KBM-7 (cell line): Measurements from ENCODE around the gene CDRT4.

Experiments used
- DNase-seq: peaks from one replicate; pipeline ENCODE4 v3.0.0-alpha.2; 2015
- in situ Hi-C: fragments of 300-500 bp; cut with MboI; formaldehyde crosslinking; loops from 2 replicates; pipeline ENCODE4 v1.14.3; 2020; ENCODE audit warnings: low sequenced_read_pairs, low pct_unique_long_range_greater_than_20kb, mixed read lengths

CDRT4 gene

DNA sequence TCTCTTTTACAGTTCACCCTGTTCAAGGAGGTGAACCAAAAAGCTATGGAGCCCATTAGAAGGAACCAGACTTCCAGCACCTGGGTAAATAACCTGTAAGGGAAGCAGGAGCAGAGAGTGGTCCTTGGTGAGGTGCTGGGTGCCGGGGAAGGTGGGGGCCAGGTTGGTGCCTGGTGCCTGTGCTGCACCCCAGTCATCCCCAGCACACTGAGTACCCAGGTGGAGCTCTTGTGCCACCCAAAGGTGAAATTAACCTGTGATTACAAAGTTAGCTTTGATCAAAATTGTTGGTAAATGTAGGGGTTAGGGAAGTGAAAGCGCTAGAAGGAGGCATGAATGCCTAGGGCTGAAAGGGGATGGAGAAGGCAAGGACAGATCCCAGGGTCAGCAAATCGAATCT lies 58.6 kb downstream of the CDRT4 start:
- in situ Hi-C loops: no loop called here
- DNase-seq: no peak

DNA sequence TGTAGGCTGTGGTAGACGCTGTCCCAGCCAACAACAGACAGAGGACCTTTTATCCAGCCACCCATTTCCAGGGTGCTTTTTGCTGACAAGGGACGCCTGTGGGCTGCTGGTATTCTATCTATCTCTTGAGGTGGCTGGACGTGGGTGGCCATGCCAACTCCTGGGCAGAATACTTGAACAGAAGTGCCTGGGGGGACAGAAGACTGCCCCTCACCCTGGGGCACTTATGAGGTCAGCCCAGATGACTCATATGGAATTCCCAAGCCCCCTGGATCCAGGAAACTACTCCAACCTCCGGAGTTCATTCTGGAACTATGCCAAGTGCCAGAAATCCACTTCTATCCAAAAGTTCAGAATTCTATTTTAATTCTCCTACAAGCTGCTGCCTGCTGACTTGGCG lies 61.3 kb downstream of the CDRT4 start:
- DNase-seq: no peak
- in situ Hi-C loops: no loop called here

DNA sequence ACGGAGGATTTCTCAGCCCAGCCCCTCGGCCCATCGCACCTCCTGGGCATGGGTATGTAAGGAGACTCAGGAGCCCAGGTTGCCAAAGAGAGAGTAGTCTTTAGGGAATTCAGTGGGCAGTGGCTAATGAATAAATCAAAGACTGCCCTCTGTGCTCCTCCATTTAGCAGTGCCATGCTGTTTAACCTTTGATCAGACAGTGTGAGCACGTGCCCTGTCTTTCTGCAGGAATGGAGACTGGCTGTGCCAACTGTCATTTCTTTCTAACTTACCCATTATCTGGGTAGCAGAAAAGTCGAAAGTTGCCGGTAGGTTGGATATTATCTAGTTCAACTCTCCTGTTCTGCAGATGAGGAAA lies 62.4 kb downstream of the CDRT4 start:
- in situ Hi-C loops: no loop called here

DNA sequence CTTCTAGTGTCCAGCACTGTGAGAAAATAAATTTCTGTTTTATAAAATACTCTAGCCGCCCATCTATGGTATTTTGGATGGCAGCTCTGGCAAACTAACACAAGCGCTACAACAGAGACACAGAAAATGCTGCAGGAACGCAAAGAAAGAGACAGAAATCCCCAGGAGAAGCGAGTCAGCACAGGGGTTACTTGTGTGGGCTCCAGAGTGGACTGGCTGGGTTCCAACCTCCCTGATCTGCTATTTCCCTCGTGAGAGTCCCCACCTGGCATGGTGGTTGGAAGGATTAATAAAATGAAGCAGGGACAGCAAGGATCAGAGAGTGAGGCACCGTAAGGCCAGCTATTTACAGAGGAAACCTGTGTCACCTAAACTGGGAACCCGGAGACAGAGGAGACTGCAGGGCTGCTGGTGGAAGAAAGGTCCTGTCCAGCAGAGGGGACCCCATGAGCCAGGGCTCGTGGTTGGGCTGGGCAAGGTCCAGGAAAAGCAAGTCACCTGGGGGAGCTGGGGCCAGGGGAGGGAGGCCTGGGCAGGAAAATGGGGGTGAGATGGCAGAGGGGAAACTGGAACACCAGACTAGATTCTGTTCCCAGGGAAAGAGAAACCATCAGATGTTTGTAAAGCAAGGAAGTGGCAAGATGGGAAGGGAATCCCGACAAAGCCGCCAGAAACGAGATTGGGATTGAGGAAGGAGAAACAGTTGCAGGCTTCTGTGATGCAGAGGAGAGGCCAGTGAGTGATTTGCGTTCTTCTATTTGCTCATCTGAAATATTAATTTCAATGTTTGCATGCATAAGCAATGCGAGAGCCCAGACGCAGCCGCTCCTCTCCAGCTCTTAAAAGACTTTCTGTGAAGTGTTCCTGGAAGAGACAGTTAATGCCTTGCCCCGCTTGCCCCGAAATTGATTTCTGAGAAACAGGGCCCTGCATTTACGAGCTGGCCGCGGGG lies 63.0 kb downstream of the CDRT4 start:
- in situ Hi-C loops: no loop called here

More for the DNA sequence above, 62.4 kb downstream of the CDRT4 start:
- DNase-seq: no peak

DNA sequence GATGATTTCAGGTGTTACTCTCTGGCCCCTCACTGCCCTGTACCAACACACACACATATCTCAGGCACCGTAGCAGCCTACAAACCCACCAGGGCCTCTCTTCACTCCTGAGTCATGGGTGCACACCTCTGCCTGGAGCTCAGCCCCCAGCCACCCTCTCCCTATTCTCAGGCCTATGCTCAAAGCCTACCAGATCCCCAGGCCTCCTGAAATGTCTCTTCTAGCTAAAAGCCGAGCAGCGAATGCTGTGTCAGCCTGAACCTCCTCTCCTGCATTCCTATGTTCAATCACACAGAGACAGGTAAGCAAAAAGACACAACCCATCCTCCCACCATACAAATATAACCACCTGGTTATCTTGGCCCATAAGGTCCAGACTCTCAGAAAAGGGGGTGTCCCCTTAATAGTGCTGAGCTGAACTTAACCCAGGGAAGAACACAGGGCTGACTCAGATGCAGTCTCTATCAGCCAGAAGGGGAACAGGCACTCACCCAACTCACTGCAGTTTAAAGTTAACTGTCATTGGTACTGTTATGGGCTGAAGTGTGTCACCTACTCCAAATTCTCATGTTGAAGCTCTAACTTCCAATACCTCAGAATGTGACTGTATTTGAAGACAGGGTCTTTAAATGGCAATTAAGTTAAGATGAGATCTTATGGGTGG lies 64.0 kb downstream of the CDRT4 start:
- in situ Hi-C loops: no loop called here

More for the DNA sequence above, 63.0 kb downstream of the CDRT4 start:
- no peak for DNase-seq

DNA sequence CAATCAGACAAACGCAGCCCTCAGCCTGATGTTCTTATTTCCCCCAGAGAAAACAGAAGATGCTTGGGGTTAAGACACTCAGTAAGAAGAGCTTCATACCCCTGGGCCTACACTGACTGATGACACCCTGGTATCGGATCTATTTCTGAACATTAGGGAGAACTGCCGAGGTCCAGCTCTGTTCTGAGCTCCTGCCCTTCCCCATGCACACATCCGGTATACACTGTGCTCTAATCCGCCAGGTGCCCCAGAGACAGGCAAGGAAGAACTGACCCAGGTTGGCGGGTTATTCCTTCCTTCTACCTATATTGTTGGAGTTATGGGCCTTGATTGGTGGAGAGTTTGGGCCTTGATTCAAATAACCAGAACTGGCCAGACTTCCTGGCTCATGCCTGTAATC lies 68.0 kb downstream of the CDRT4 start:
- in situ Hi-C loops: no loop called here
- no peak for DNase-seq

More for the DNA sequence above, 64.0 kb downstream of the CDRT4 start:
- no peak for DNase-seq

DNA sequence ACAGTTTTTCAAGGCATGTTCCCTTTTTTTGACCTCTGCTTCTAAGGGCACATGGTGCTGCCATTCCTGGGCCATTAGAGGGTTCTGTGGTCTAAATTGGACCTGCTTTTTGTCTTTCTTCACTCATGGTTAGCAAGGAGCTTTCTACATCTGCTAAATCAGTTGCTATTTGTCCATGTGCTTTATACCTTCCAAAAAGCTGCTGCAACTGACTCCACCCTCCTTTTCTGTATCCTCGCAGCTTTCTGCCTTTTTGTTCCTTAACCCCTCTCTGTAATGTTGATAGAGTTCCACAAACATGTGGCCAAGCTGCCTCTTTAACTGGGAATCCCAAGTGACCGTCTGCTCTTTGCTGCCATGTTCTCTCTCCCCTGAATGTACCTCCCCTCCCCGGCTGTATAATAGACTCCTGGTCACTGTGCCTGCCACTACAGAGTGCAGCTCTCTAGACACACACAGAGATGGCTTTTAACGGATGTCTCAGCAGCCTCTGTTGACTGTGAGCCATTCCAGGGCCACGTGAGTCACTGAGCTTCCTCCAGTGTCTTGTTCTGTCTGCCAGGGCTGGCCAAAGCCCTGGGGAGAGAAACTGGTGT lies 68.6 kb downstream of the CDRT4 start:
- DNase-seq: peak; percentile 29
- in situ Hi-C loops: no loop called here

DNA sequence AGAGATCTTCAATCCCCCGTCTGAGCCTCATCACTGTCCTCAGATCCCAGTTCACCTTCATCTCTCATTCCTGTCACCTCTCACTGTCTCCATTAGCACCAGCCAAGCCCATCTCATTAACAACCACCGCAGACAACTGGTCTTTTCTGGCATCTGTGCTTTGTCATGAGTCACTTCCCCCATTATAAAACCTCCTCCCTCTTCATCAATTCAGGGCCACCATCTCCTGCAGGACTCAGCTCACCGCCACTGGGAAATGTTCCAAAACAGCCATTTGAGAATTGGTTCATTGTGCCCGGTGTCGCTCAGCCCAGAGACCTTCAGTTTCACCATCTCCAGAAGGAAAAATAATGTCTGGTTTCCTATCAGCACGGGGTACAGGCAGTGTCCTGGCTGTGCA lies 69.1 kb downstream of the CDRT4 start:
- in situ Hi-C loops: no loop called here
- peak; percentile 91 for DNase-seq

DNA sequence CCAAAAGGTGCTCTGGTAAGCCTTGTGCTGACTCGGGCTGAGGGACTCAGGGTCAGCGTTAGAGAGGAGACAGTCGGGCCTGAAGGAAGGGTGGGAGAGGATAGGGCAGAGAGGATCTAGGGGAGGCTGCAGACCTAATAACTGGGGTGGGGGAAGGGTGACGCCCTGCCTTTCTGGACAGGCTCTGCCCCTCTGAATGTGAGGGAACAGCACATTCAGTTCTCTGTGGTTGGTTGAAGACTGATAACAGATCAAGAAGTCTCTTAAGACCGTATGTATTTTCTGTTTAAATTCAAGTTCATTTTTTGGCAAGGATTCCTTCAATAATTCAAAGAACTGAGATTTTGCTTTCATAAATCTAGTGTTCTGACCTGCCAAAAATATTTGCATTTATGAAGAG lies 69.8 kb downstream of the CDRT4 start:
- DNase-seq: no peak
- in situ Hi-C loops: no loop called here

DNA sequence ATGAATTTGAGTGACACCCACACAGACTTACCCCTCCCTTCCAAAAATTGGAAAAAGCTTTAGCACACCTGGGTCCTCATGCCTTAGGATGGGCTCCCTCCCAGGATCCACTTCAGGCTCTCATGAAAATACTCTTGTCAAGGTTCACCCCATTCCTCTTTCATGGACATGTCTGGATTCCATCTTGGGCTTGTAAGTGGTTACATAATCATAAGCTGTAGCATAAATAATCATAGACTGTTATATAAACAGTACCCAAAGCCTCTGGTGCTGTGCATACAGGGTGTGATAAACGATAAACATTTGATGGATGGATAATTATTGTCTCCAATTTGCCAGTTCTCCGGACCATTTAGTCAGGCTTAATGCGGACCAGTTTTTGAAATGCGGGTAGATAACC lies 72.3 kb downstream of the CDRT4 start:
- no peak for DNase-seq
- in situ Hi-C loops: no loop called here

DNA sequence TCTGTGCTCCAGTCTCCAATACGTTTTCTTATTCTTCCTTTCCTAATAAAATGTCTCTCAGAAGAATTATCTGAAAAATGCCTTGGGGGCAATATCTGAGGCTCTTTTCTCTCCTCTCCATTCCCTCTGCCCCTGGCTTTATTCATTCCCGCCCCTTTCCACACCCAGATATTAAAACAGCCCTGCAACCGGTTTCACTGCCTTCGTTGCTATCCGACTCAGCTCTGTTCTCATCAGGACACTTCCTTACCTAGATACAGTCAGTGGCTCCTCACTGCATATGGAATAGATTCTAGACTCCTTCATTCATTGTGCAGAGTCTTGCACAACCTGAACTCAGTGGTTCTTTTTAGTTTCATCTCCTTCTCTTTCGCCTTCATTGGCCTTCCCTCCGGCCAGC lies 74.0 kb downstream of the CDRT4 start:
- no peak for DNase-seq
- in situ Hi-C loops: no loop called here

DNA sequence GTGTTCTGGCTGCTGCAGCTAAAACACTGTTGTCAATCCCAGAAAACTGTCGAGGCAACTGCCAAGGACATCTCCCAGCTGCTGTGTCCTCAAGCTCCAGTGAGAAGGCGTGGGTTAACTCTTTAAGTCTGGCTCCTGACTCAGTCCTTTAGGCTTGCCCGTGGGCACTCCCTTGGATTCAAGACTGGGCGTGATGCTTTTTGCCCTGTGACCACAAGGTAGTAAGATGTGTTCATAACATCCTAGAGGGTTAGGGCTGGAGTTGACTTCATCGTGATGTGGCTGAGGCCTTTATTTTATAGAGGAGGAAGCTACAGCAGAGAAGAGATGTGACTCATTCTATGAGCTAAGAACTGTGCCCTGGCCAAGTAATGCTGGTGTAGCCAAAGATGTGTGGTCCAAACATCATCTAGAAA lies 75.1 kb downstream of the CDRT4 start:
- in situ Hi-C loops: no loop called here
- DNase-seq: no peak

DNA sequence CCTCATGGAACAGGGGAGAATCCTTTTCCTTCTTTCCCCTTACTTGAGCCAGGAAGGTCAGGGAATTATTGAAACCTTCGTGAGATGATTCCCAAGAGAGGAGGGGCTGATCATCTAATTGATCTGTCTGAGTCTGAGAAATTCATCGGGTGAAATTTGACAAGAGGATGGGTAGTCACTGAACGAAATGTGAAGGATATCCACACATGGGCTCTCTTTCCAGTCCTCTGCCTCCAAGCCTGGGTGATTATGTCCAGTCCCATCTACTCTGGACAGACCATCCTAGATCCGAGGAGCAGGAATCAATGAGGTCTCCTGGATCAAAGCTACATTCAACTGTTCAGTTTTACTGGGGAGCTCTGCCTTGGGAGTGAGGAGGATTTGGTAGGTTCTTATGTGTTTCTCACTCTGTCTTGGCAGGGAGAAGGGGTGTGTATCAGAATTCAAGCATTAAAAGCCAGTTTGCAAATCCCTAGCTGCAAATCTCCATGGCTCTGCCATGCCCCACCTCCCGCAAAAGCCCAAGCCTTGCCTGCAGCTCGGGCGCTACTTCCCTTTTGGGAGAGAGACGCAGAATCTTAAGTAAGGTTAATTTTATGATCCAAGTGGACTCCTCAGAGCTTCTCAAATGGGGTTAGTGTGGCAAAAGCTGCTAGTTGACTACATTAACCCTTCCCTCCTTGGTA lies 78.9 kb downstream of the CDRT4 start:
- peak; percentile 30 for DNase-seq
- in situ Hi-C loops: no loop called here

DNA sequence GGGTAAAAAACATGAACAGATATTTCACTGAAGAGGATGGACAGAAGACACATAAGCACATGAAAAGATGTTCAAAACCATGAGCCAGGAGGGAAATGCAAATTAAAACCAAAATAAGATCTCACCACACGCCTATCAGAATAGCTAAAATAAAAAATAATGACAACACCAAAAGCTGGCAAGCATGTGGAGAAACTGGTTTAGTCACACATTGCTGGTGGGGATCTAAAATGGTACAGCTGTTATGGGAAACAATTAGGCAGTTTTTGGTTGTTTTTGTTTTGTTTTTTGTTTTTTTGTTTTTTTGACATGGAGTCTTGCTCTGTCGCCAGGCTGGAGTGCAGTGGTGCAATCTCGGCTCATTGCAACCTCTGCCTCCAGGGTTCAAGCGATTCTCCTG lies 81.3 kb downstream of the CDRT4 start:
- in situ Hi-C loops: no loop called here
- DNase-seq: no peak
